GM23338 (cell line): ENCODE measurements around the gene TBC1D16. TPM values are rescaled to one million over a fixed set of nuclear protein-coding genes. Genes with fewer than 3 reads are reported as not detected.

Source experiments
- ATAC-seq: fragments of 200-7000 bp; cut with Tn5 transposase; 3 replicates; pipeline ENCODE4 v1.9.1; 2020
- DNase-seq: peaks from one replicate; pipeline ENCODE4 v3.0.0-alpha.2; 2015; ENCODE audit warnings: low spot score
- H2AFZ ChIP-seq: fragments of 200-600 bp; sonication (generic); 2 replicates; pipeline ENCODE4 v1.8.0; 2016; ENCODE audit warnings: antibody characterized with exemption, mild to moderate bottlenecking, moderate library complexity
- H3F3A ChIP-seq: fragments of 200-600 bp; sonication (generic); replicated peaks from 2 replicates; pipeline ENCODE4 v1.8.0; 2017; ENCODE audit warnings: antibody characterized with exemption, mixed run types, low read depth
- H3K27ac ChIP-seq: fragments of 200-600 bp; sonication (generic); 2 replicates; pipeline ENCODE4 v1.6.1; 2016; ENCODE audit warnings: low read depth
- H3K27me3 ChIP-seq: fragments of 200-600 bp; sonication (generic); 2 replicates; pipeline ENCODE4 v1.8.0; 2016; ENCODE audit warnings: mild to moderate bottlenecking, mixed run types, moderate library complexity; ENCODE audit not compliant: insufficient read depth
- H3K36me3 ChIP-seq: fragments of 200-600 bp; sonication (generic); 2 replicates; pipeline ENCODE4 v1.8.0; 2016; ENCODE audit warnings: mild to moderate bottlenecking; ENCODE audit not compliant: insufficient read depth
- H3K4me1 ChIP-seq: fragments of 200-600 bp; sonication (generic); 2 replicates; pipeline ENCODE4 v1.8.0; 2016; ENCODE audit warnings: mild to moderate bottlenecking, moderate library complexity; ENCODE audit not compliant: insufficient read depth
- H3K4me2 ChIP-seq: fragments of 200-600 bp; sonication (generic); 2 replicates; pipeline ENCODE4 v1.7.1; 2017; ENCODE audit warnings: mixed run types
- H3K4me3 ChIP-seq: fragments of 200-600 bp; sonication (generic); 2 replicates; pipeline ENCODE4 v1.6.1; 2016; ENCODE audit warnings: mixed run types
- H3K79me2 ChIP-seq: fragments of 200-600 bp; sonication (generic); replicated peaks from 2 replicates; pipeline ENCODE4 v1.8.0; 2017; ENCODE audit warnings: mild to moderate bottlenecking; ENCODE audit not compliant: insufficient read depth
- H3K9me2 ChIP-seq: fragments of 200-600 bp; sonication (generic); 2 replicates; pipeline ENCODE4 v1.8.0; 2017; ENCODE audit not compliant: insufficient read depth
- H4K20me1 ChIP-seq: fragments of 200-600 bp; sonication (generic); replicated peaks from 2 replicates; pipeline ENCODE4 v1.8.0; 2017; ENCODE audit warnings: mild to moderate bottlenecking; ENCODE audit not compliant: insufficient read depth
- H3K27ac Mint-ChIP-seq: 2 replicates; pipeline ENCODE4 v1.8.0; 2020; ENCODE audit warnings: inconsistent platforms, mild to moderate bottlenecking, moderate library complexity, mixed read lengths
- H3K27me3 Mint-ChIP-seq: 3 replicates; pipeline ENCODE4 v1.8.0; 2022; ENCODE audit warnings: low read depth, mild to moderate bottlenecking, moderate library complexity, mixed read lengths, inconsistent platforms; ENCODE audit not compliant: insufficient read depth, poor library complexity
- H3K36me3 Mint-ChIP-seq: 3 replicates; pipeline ENCODE4 v1.8.0; 2021; ENCODE audit warnings: low read depth, mild to moderate bottlenecking, inconsistent platforms, moderate library complexity, mixed read lengths
- H3K4me1 Mint-ChIP-seq: 3 replicates; pipeline ENCODE4 v1.8.0; 2020; ENCODE audit warnings: mild to moderate bottlenecking, inconsistent platforms, mixed read lengths
- H3K4me3 Mint-ChIP-seq: 3 replicates; pipeline ENCODE4 v1.8.0; 2021; ENCODE audit warnings: moderate library complexity, mild to moderate bottlenecking, inconsistent platforms, mixed read lengths
- H3K9me3 Mint-ChIP-seq: 3 replicates; pipeline ENCODE4 v1.8.0; 2020; ENCODE audit warnings: moderate library complexity, mild to moderate bottlenecking, inconsistent platforms, mixed read lengths
- POLR2AphosphoS5 ChIP-seq: IDR thresholded peaks from 2 replicates; pipeline ENCODE4 v1.6.1; 2016; ENCODE audit warnings: antibody characterized with exemption, low read depth
- ZNF462 ChIP-seq: fragments of 250-450 bp; sonication (Bioruptor Pico); IDR thresholded peaks from 2 replicates; pipeline ENCODE4 v1.5.0; 2020; ENCODE audit warnings: mild to moderate bottlenecking, moderate library complexity
- polyA plus RNA-seq: library from polyadenylated mRNA; unstranded; fragments of >200 nt; fragmentation: Nextera tagmentation; extraction: Ambion mirVana; gene quantifications from 2 replicates; pipeline ENCODE4 v1.2.1, GENCODE V29; 2016
- total RNA-seq: library from RNA; depleted of rRNA; stranded (reverse); fragments of >200 nt; shearing (Covaris generic); gene quantifications from 2 replicates; pipeline ENCODE4 v1.2.3, GENCODE V29; 2014
- TF ChIP-seq, protein P1 (sequence below), 2 experiments: fragments of 200-600 bp in 1 of 2; sonication (generic) in 1 of 2; conservative IDR thresholded peaks; 2 replicates each; pipeline versions ENCODE4 v1.5.1 to v1.6.1; 2016 to 2017; ENCODE audit warnings: antibody characterized with exemption in 2 of 2, low read depth in 2 of 2, mild to moderate bottlenecking in 2 of 2, moderate library complexity in 1 of 2
- TF ChIP-seq, protein P2 (sequence below): IDR thresholded peaks from 2 replicates; pipeline ENCODE4 v1.6.1; 2016; ENCODE audit warnings: antibody characterized with exemption

The TBC1D16 gene
- total and polyA plus RNA-seq, 2 experiments from 2014 or later: 16.7 to 104 TPM

DNA sequence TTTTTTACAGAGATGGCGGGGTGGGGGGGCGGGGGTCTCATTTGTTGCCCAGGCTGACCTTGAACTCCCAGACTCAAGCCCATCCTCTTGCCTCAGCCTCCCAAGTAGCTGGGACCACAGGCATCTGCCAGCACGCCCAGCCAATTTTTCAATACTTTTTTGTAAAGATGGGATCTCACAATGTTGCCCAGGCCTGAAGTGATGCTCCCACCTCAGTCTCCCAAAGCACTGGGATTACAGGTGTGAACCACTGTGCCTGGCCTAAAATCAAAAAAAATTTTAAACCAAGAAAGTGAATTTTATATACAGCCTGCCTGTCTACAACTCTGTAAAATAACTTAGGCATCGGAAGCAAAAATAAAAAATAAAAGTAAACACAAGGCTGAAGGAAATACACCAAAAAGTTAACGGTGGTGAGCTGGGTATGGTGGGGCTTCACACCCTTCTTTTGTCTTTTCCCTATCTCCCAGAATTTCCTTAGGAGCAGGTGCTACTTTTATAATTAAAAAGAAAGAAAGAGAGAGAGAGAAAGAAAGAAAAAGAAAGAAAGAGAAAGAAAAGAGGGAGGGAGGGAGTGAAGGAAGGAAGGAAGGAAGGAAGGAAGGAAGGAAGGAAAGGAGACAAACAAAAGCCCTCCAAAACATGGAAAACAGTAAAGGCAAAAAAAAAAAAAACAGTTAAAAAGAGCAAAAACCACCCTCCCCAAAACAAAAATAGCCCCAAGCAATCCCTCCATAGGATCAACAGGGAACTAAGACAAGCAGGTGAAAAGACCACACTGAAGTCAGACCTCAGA, 51.4 kb downstream of the TBC1D16 start:
- Histone ChIP-seq H3K4me2 (no peak overlapping the region), H3K27me3 (no peaks in the 10 kb centered on the region), H2AFZ (no peak overlapping the region), H3K27ac (no peak overlapping the region), H3K4me3 (no peak overlapping the region), H3F3A (no peaks in the 10 kb centered on the region), H4K20me1 (peaks cover 21% of the 10 kb centered on the region), H3K4me1 (peaks cover 15% of the 10 kb centered on the region), H3K36me3 (no peaks in the 10 kb centered on the region), H3K79me2 (peaks cover 72% of the 10 kb centered on the region), H3K9me2 (no peaks in the 10 kb centered on the region)
- ATAC-seq (no peak), DNase-seq (no peak)
- peaks cover 9% of the 10 kb centered on the region for H3K27me3 Mint-ChIP-seq
- no peak for TF ChIP-seq POLR2AphosphoS5
- TF ChIP-seq ZNF462 (CRISPR knock-in tag): no peak
- H3K9me3 Mint-ChIP-seq: no peaks in the 10 kb centered on the region
- no peak overlapping the region for H3K27ac Mint-ChIP-seq
- peaks cover 2% of the 10 kb centered on the region; the same call in 2 of the 3 replicates for H3K36me3 Mint-ChIP-seq
- H3K4me3 Mint-ChIP-seq: no peak overlapping the region
- peaks cover 34% of the 10 kb centered on the region for H3K4me1 Mint-ChIP-seq

- Mint-ChIP-seq H3K27ac (no peak overlapping the region), H3K9me3 (no peaks in the 10 kb centered on the region), H3K4me3 (no peak overlapping the region), H3K4me1 (peaks cover 28% of the 10 kb centered on the region), H3K27me3 (peaks cover 9% of the 10 kb centered on the region), H3K36me3 (peaks cover 2% of the 10 kb centered on the region; the same call in 2 of the 3 replicates)
- Histone ChIP-seq H3K4me3 (no peak overlapping the region), H3K4me2 (no peak overlapping the region), H2AFZ (no peak overlapping the region), H3K36me3 (no peaks in the 10 kb centered on the region), H3K27me3 (no peaks in the 10 kb centered on the region), H3K27ac (no peak overlapping the region; the same call in 1 of the 2 replicates), H3F3A (no peaks in the 10 kb centered on the region), H3K79me2 (peaks cover 64% of the 10 kb centered on the region), H3K9me2 (no peaks in the 10 kb centered on the region), H3K4me1 (peaks cover 10% of the 10 kb centered on the region), H4K20me1 (peaks cover 15% of the 10 kb centered on the region)
- DNase-seq: no peak
- no peak for ATAC-seq
- TF ChIP-seq, protein P1, sequence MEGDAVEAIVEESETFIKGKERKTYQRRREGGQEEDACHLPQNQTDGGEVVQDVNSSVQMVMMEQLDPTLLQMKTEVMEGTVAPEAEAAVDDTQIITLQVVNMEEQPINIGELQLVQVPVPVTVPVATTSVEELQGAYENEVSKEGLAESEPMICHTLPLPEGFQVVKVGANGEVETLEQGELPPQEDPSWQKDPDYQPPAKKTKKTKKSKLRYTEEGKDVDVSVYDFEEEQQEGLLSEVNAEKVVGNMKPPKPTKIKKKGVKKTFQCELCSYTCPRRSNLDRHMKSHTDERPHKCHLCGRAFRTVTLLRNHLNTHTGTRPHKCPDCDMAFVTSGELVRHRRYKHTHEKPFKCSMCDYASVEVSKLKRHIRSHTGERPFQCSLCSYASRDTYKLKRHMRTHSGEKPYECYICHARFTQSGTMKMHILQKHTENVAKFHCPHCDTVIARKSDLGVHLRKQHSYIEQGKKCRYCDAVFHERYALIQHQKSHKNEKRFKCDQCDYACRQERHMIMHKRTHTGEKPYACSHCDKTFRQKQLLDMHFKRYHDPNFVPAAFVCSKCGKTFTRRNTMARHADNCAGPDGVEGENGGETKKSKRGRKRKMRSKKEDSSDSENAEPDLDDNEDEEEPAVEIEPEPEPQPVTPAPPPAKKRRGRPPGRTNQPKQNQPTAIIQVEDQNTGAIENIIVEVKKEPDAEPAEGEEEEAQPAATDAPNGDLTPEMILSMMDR (conservative IDR thresholded peaks at IDR 0.05; ENCODE audit: low read depth in 2 of 2): 0 out of 4 replicates have a peak, but pooled peaks of 1 of the 2 experiments have one; percentile 1
- TF ChIP-seq, protein P2, sequence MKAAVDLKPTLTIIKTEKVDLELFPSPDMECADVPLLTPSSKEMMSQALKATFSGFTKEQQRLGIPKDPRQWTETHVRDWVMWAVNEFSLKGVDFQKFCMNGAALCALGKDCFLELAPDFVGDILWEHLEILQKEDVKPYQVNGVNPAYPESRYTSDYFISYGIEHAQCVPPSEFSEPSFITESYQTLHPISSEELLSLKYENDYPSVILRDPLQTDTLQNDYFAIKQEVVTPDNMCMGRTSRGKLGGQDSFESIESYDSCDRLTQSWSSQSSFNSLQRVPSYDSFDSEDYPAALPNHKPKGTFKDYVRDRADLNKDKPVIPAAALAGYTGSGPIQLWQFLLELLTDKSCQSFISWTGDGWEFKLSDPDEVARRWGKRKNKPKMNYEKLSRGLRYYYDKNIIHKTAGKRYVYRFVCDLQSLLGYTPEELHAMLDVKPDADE: no peak
- TF ChIP-seq POLR2AphosphoS5: no peak
Observed at GRCh38 chr17:79983456-79983855, 52.2 kb downstream of the TBC1D16 start.
